T-helper 2 cell treated with Interferon-gamma antibody and Interleukin-4, amounts not matched to agents 5 μg/mL and 100 μg/mL, for 36 hours (primary cell): ENCODE measurements around the gene ROS1.
A peak's percentile ranks its signal among the peaks of the same experiment; 100 is the strongest.
"Not testable (repeated sequence)": the region's sequence is repeated elsewhere in the genome, so short reads cannot be mapped to it uniquely, and the experiment has no call there.

ENCODE experiments used
- DNase-seq: peaks from one replicate; pipeline ENCODE4 v3.0.0; 2021; ENCODE audit warnings: low spot score
- H3K27ac Mint-ChIP-seq: one replicate; pipeline ENCODE4 v1.8.0; 2021; ENCODE audit warnings: mild to moderate bottlenecking, mixed read lengths
- H3K27me3 Mint-ChIP-seq: one replicate; pipeline ENCODE4 v1.8.0; 2021; ENCODE audit warnings: low read depth, mixed read lengths
- H3K36me3 Mint-ChIP-seq: one replicate; pipeline ENCODE4 v1.8.0; 2021; ENCODE audit warnings: low read depth, mixed read lengths
- H3K4me1 Mint-ChIP-seq: one replicate; pipeline ENCODE4 v1.8.0; 2021; ENCODE audit warnings: low read depth, mixed read lengths
- H3K4me3 Mint-ChIP-seq: one replicate; pipeline ENCODE4 v1.8.0; 2022; ENCODE audit warnings: mild to moderate bottlenecking, moderate library complexity, mixed read lengths
- H3K9me3 Mint-ChIP-seq: one replicate; pipeline ENCODE4 v1.8.0; 2021; ENCODE audit warnings: mixed read lengths

ROS1 gene

GRCh38 chr6:117381749-117382148 lies 44.0 kb downstream of the ROS1 start:
- H3K27ac Mint-ChIP-seq: no peak overlapping the region
- no peaks in the 10 kb centered on the region for H3K27me3 Mint-ChIP-seq
- H3K9me3 Mint-ChIP-seq: no peaks in the 10 kb centered on the region
- no peak for DNase-seq
- H3K36me3 Mint-ChIP-seq: no peaks in the 10 kb centered on the region
- no peak overlapping the region for H3K4me3 Mint-ChIP-seq
- H3K4me1 Mint-ChIP-seq: no peaks in the 10 kb centered on the region

GRCh38 chr6:117380298-117380697 lies 45.4 kb downstream of the ROS1 start:
- DNase-seq: no peak
- H3K27me3 Mint-ChIP-seq: no peaks in the 10 kb centered on the region
- H3K9me3 Mint-ChIP-seq: no peaks in the 10 kb centered on the region
- H3K36me3 Mint-ChIP-seq: no peaks in the 10 kb centered on the region
- no peak overlapping the region for H3K27ac Mint-ChIP-seq
- H3K4me3 Mint-ChIP-seq: no peak overlapping the region
- H3K4me1 Mint-ChIP-seq: no peaks in the 10 kb centered on the region

- no peak overlapping the region for H3K27ac Mint-ChIP-seq
- DNase-seq: no peak
- peaks cover 2% of the 10 kb centered on the region for H3K4me1 Mint-ChIP-seq
- no peak overlapping the region for H3K4me3 Mint-ChIP-seq
- no peaks in the 10 kb centered on the region for H3K27me3 Mint-ChIP-seq
- H3K36me3 Mint-ChIP-seq: no peaks in the 10 kb centered on the region
- no peaks in the 10 kb centered on the region for H3K9me3 Mint-ChIP-seq
Observed at GRCh38 chr6:117375446-117375845, 50.3 kb downstream of the ROS1 start.

GRCh38 chr6:117373211-117373813 lies 52.4 kb downstream of the ROS1 start:
- peaks cover 2% of the 10 kb centered on the region for H3K4me1 Mint-ChIP-seq
- no peaks in the 10 kb centered on the region for H3K36me3 Mint-ChIP-seq
- DNase-seq: no peak
- no peaks in the 10 kb centered on the region for H3K9me3 Mint-ChIP-seq
- H3K4me3 Mint-ChIP-seq: no peak overlapping the region
- H3K27ac Mint-ChIP-seq: no peak overlapping the region
- H3K27me3 Mint-ChIP-seq: no peaks in the 10 kb centered on the region

GRCh38 chr6:117372289-117372688 lies 53.5 kb downstream of the ROS1 start:
- H3K27me3 Mint-ChIP-seq, H3K4me1 Mint-ChIP-seq, H3K27ac Mint-ChIP-seq, H3K36me3 Mint-ChIP-seq, DNase-seq, H3K9me3 Mint-ChIP-seq: not testable (repeated sequence)
- H3K4me3 Mint-ChIP-seq: peak overlapping the region; percentile 54

DNA sequence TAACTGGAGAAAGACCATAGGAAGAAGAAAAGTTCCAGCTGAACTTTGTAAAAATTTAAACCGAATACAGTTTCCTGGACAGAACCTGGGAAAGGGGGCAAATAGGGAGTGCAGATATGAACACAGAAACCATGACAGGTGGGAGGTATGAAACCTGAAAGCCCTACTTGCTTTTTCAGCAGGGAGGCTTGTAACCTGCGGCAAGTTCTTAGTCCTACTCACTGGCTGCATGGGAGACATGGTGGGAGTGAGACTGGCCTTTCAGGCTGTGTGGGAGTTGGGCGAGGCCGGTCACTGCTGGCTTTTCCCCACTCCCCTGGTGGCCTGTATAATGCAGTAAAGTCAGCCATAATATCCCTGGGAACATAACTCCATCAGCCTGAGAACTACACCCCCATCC lies 54.2 kb downstream of the ROS1 start:
- Mint-ChIP-seq H3K36me3 (no peaks in the 10 kb centered on the region), H3K4me3 (no peak overlapping the region), H3K9me3 (no peaks in the 10 kb centered on the region), H3K27me3 (no peaks in the 10 kb centered on the region), H3K27ac (no peak overlapping the region), H3K4me1 (peaks cover 2% of the 10 kb centered on the region)
- DNase-seq: no peak

DNA sequence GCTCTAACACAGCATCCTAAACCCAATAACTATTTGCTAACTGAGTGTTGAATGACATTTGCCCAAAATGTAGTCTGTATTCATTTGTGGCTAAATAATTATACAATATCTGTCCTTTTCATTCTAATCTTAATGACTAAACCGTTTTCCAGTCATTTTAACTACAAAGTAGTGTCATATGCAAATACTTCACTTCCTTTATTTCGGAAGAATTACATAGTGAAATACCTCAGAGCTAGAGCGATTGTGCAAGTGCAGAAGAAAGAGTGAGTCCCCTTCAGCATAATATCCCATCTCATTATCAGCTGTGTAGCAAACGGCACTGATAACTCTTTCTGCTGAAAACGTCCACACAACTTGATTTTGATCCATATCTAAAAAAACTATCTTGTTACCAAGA lies 66.2 kb downstream of the ROS1 start:
- H3K9me3 Mint-ChIP-seq: no peaks in the 10 kb centered on the region
- no peak overlapping the region for H3K4me3 Mint-ChIP-seq
- DNase-seq: no peak
- no peak overlapping the region for H3K27ac Mint-ChIP-seq
- no peaks in the 10 kb centered on the region for H3K36me3 Mint-ChIP-seq
- no peaks in the 10 kb centered on the region for H3K4me1 Mint-ChIP-seq
- H3K27me3 Mint-ChIP-seq: peaks cover 2% of the 10 kb centered on the region

GRCh38 chr6:117354671-117355070 lies 71.1 kb downstream of the ROS1 start:
- no peak for DNase-seq
- Mint-ChIP-seq H3K36me3 (no peaks in the 10 kb centered on the region), H3K4me3 (no peak overlapping the region), H3K4me1 (no peaks in the 10 kb centered on the region), H3K27ac (no peak overlapping the region), H3K9me3 (no peaks in the 10 kb centered on the region), H3K27me3 (no peaks in the 10 kb centered on the region)

- Mint-ChIP-seq H3K4me3 (no peak overlapping the region), H3K27ac (no peak overlapping the region), H3K4me1 (no peaks in the 10 kb centered on the region), H3K9me3 (no peaks in the 10 kb centered on the region), H3K36me3 (no peaks in the 10 kb centered on the region), H3K27me3 (peaks cover 2% of the 10 kb centered on the region)
- DNase-seq: no peak
Observed at GRCh38 chr6:117352466-117353081, 73.2 kb downstream of the ROS1 start.

DNA sequence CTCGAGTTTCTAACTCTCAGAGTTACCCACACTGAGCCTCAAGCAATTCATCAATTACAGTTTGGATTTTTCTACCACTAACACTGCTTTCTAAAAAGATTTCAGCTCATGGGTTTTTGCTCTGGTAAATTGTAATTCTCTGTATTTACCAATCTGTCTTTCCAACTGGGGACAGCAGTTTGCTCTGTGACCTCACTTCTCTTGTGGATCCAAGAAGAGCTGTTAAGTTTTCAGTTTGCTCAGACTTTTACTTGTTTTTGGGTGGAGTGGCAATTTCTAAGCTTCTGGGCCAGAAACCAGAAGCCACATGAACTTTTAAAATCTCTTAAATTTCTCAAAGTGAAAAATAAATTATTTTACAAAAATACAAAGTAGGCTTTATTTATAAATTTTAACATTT lies 74.2 kb downstream of the ROS1 start:
- H3K4me3 Mint-ChIP-seq: no peak overlapping the region
- no peak overlapping the region for H3K27ac Mint-ChIP-seq
- no peaks in the 10 kb centered on the region for H3K4me1 Mint-ChIP-seq
- H3K9me3 Mint-ChIP-seq: no peaks in the 10 kb centered on the region
- no peaks in the 10 kb centered on the region for H3K36me3 Mint-ChIP-seq
- no peak for DNase-seq
- H3K27me3 Mint-ChIP-seq: peaks cover 2% of the 10 kb centered on the region

DNA sequence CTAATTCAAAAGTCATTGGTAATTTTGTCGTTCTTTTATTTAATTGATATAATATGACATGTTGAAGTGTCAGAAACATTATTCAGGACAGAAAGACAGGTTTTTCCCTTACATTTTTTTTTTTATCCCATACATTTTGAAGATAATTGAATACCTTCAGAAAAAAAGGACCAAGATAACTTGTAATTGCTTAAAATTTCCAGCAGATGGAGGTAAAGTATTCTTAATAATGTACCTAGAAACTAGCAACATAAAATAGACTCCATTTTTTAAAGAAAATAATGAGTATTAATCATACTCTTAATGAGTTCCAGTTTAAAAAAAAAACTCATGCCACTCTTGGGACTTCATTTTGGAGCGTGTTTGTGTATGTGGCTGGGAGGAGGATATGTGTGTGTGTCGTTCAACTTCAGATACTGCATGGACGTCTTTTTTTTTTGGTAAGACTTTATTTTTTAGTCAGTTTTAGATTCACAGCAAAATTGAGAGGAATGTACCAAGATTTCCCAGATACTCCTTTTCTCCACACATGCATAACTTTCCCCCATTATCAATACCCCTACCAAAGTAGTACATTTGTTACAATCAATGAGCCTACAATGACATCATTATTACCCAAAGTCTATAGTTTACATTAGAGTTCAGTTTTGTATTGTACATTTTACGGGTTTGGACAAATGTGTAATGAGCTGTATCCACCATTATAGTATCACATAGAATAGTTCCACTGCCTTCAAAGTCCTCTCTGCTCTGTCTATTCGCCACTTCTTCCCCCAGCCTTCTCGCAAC lies 79.4 kb downstream of the ROS1 start:
- Mint-ChIP-seq H3K27ac (no peak overlapping the region), H3K36me3 (no peaks in the 10 kb centered on the region), H3K9me3 (no peaks in the 10 kb centered on the region), H3K27me3 (peaks cover 2% of the 10 kb centered on the region), H3K4me3 (no peak overlapping the region), H3K4me1 (no peaks in the 10 kb centered on the region)
- DNase-seq: no peak

DNA sequence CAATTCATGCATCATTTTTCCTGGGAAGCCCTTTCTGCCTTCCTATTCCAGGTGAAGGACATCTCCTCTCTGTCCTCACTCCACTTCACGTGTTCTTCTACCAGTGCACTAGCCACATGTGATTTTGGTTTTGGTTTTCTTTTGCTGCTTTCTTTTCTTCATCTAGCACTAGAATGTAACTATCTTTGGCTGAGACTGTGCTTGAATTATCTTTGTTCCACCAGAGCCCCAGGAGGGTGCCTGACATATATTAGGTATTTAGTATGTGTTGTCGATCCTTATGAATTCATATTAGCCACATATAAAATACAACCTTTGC lies 80.5 kb downstream of the ROS1 start:
- H3K27me3 Mint-ChIP-seq: peaks cover 2% of the 10 kb centered on the region
- no peak overlapping the region for H3K4me3 Mint-ChIP-seq
- DNase-seq: no peak
- no peaks in the 10 kb centered on the region for H3K9me3 Mint-ChIP-seq
- no peaks in the 10 kb centered on the region for H3K4me1 Mint-ChIP-seq
- H3K36me3 Mint-ChIP-seq: no peaks in the 10 kb centered on the region
- H3K27ac Mint-ChIP-seq: no peak overlapping the region

- H3K27me3 Mint-ChIP-seq: peaks cover 2% of the 10 kb centered on the region
- no peaks in the 10 kb centered on the region for H3K4me1 Mint-ChIP-seq
- H3K9me3 Mint-ChIP-seq: no peaks in the 10 kb centered on the region
- H3K4me3 Mint-ChIP-seq: no peak overlapping the region
- DNase-seq: no peak
- H3K36me3 Mint-ChIP-seq: no peaks in the 10 kb centered on the region
- no peak overlapping the region for H3K27ac Mint-ChIP-seq
Observed at GRCh38 chr6:117344444-117345291, 81.1 kb downstream of the ROS1 start.

DNA sequence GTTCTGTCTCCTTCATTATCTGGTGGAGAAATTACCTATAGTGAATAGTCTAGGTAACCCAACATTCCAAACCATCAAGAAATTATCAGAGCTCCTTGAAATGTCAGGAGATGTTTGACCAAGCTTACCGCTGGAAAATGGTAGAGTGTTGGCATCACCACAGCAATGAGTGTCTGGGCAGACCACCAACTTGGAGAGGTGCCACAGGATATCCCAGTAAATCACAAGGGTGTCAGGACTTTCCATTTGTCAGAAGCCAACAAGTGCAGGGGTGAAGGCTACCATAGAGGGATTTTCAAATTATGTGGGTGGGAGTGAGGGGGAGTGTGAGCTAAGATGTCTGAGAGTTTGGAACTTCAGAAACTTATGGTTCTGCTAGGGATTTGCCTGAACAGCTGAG lies 87.2 kb downstream of the ROS1 start:
- H3K4me1 Mint-ChIP-seq: no peaks in the 10 kb centered on the region

More for the DNA sequence above, 87.2 kb downstream of the ROS1 start:
- Mint-ChIP-seq H3K27ac (no peak overlapping the region), H3K27me3 (no peaks in the 10 kb centered on the region), H3K9me3 (no peaks in the 10 kb centered on the region), H3K4me3 (no peak overlapping the region), H3K36me3 (no peaks in the 10 kb centered on the region)
- no peak for DNase-seq
